Retinal pigment epithelial cell (primary cell): ENCODE data around the gene IRF9.
A peak's percentile ranks its signal among the peaks of the same experiment; 100 is the strongest.

Source experiments
- DNase-seq: peaks from one replicate; pipeline ENCODE4 v3.0.0-alpha.2; 2010; ENCODE audit warnings: low read depth
- H3K4me3 ChIP-seq: 2 replicates; pipeline ENCODE4 v1.5.1; 2011; ENCODE audit warnings: mild to moderate bottlenecking, low read length, control low read depth, moderate library complexity
- TF ChIP-seq, protein P1 (sequence below): conservative IDR thresholded peaks from 2 replicates; pipeline ENCODE4 v1.5.1; 2011; ENCODE audit warnings: low read depth, low read length, control low read depth, inconsistent platforms

The IRF9 gene

DNA sequence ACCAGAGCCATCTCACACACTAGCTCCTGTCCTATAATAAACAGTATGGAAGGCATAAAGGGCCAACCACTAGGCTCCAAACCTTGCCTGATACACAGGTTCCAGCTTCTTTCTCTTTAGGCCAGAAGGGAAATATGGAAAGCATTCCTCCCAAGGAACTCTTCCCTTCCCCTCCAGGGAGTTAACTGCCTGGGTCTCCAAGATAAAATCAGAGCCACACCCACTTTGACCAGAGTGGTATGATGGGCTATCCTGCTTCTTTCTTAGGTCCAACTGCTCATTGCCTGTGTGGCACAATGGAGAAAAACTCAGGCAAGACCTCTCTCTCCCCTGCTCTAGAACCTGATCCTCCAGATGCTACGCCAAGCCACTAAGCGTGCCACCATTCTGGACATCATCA is 46.6 kb downstream of the IRF9 start:
- TF ChIP-seq, protein P1, sequence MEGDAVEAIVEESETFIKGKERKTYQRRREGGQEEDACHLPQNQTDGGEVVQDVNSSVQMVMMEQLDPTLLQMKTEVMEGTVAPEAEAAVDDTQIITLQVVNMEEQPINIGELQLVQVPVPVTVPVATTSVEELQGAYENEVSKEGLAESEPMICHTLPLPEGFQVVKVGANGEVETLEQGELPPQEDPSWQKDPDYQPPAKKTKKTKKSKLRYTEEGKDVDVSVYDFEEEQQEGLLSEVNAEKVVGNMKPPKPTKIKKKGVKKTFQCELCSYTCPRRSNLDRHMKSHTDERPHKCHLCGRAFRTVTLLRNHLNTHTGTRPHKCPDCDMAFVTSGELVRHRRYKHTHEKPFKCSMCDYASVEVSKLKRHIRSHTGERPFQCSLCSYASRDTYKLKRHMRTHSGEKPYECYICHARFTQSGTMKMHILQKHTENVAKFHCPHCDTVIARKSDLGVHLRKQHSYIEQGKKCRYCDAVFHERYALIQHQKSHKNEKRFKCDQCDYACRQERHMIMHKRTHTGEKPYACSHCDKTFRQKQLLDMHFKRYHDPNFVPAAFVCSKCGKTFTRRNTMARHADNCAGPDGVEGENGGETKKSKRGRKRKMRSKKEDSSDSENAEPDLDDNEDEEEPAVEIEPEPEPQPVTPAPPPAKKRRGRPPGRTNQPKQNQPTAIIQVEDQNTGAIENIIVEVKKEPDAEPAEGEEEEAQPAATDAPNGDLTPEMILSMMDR = no peak
- no peak for DNase-seq
- H3K4me3 ChIP-seq = no peak overlapping the region

- no peak for DNase-seq
- TF ChIP-seq, protein P1 = no peak
- no peak overlapping the region for H3K4me3 ChIP-seq
Measured at GRCh38 chr14:24211311-24211710, 50.2 kb downstream of the IRF9 start.

GRCh38 chr14:24212924-24213865 is 52.1 kb downstream of the IRF9 start, which contains the start of gene CHMP4A:
TSS of gene CHMP4A (minus strand) at chr14:24213488. CDS start at chr14:24213439, 49 bp downstream.
- H3K4me3 ChIP-seq = peak within 1 kb of the TSS; percentile 83
- DNase-seq = peak; percentile 94
- TF ChIP-seq, protein P1 = peak; percentile 28

GRCh38 chr14:24213866-24214662 is 53.0 kb downstream of the IRF9 start:
- TF ChIP-seq, protein P1 = no peak
- DNase-seq = no peak
- peak overlapping the region; percentile 83 for H3K4me3 ChIP-seq

DNA sequence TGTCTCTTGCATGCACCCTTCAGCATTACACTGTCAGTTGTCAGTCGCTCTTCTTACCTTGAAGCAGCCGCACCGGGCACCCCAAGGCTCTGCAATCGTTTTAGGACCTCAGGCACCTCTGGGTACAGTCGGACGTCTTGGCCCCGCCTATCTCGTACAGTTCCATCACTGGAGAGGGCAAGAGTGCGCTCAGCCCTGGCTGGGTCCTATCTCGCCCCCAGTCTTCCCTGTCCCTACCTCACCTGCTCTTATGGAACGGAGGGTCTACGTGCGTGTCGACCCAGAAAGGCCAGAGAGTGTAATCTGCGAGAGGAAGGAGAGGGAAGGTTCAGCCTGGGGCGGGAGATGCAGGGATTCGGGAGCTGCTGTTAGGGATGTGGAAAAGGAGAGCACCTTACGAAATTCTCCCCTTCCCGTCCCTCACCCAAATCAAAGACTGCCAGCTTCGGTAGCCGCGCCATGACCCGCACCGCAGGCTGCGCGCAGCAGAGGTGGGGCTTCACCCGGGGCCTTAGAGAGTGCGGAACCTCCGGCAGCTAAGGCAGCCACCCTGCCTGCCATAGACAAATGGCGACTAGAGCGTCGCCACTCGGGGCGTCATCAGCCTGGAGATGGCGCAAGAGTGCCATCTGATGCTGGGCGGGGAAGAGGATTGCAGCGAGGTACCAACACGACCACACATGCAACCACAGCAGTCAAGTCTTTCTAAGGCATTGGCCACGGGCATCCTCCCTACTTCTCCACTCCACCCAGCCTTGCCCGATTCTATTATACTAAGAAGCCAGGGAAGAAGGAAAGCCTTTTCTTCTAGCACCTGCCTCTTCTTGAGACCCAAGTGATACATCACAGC is 54.7 kb downstream of the IRF9 start, which contains the start of gene MDP1:
Gene MDP1, minus strand, starts transcription at position 572 of the 850 bp plus-strand sequence. Its CDS starts 111 bp downstream, at position 461.
- TF ChIP-seq, protein P1 = peak; percentile 62
- DNase-seq = peak; percentile 63
- H3K4me3 ChIP-seq = peak within 1 kb of the TSS; percentile 89
